ENCODE results near the gene PRKAR1B. TPM values are rescaled to one million over a fixed set of nuclear protein-coding genes. Genes with fewer than 3 reads are reported as not detected.

Gene PRKAR1B
- polyA plus RNA-seq, 1 of the 3 experiments (the other 2 are of a cell fraction), result 63.7 TPM

GRCh38 chr7:557558-557881 lies 169.6 kb downstream of the PRKAR1B start:
- Histone ChIP-seq H3K27ac (ENCODE audit: low read depth in 2 of 2, low read length in 1 of 2) (no peak overlapping the region), H3K4me2 (no peak overlapping the region), H3K79me2 (ENCODE audit: insufficient read depth) (no peaks in the 10 kb centered on the region), H3K36me3 (replicated peaks in 1 of 2; ENCODE audit: control insufficient read depth in 1 of 2, insufficient read depth in 2 of 2, low read length in 1 of 2) (no peaks in the 10 kb centered on the region), H2AFZ (ENCODE audit: low read depth) (no peak overlapping the region), H4K20me1 (ENCODE audit: insufficient read depth) (no peaks in the 10 kb centered on the region), H3K9me2 (no peaks in the 10 kb centered on the region), H3F3A (replicated peaks; ENCODE audit: insufficient read depth) (no peaks in the 10 kb centered on the region), H3K9ac (no peak overlapping the region), H3K4me3 (ENCODE audit: low read depth in 2 of 2, low read length in 1 of 2) (no peak overlapping the region), H3K9me3 (no peaks in the 10 kb centered on the region), H3K27me3 (ENCODE audit: insufficient read depth) (no peaks in the 10 kb centered on the region), H3K4me1 (ENCODE audit: control insufficient read depth in 1 of 2, insufficient read depth in 2 of 2, low read depth in 1 of 2, low read length in 1 of 2) (no peaks in the 10 kb centered on the region)
- ChIA-PET POLR2A (no interaction called here), CTCF (no interaction called here)
- DNase-seq, result no peak
- WGBS (ENCODE audit: low lambda C conversion rate), result 96% methylated on average over 11 of the region's 12 CpGs
- TF ChIP-seq POLR2AphosphoS5 (IDR thresholded peaks at IDR 0.05; ENCODE audit: low read depth, low read length) (no peak), ZBTB33 (IDR thresholded peaks at IDR 0.05; ENCODE audit: borderline replicate concordance, low read depth) (no peak), TAF1 (IDR thresholded peaks at IDR 0.05; ENCODE audit: borderline replicate concordance, low read depth, low read length) (no peak), EZH2phosphoT487 (IDR thresholded peaks at IDR 0.05; ENCODE audit: borderline replicate concordance, low read depth) (no peak), USF1 (IDR thresholded peaks at IDR 0.05; ENCODE audit: borderline replicate concordance, low read depth) (no peak), RCOR1 (IDR thresholded peaks at IDR 0.05; ENCODE audit: low read length) (no peak), REST (IDR thresholded peaks at IDR 0.05; ENCODE audit: low read depth, low read length) (no peak)

GRCh38 chr7:556837-557557 lies 170.1 kb downstream of the PRKAR1B start:
- CTCF ChIA-PET, result no interaction called here

More at GRCh38 chr7:556837-557557, 170.1 kb downstream of the PRKAR1B start:
- Histone ChIP-seq H3K79me2 (ENCODE audit: insufficient read depth) (no peaks in the 10 kb centered on the region), H3K27ac (ENCODE audit: low read depth in 2 of 2, low read length in 1 of 2) (no peak overlapping the region), H3K36me3 (replicated peaks in 1 of 2; ENCODE audit: control insufficient read depth in 1 of 2, insufficient read depth in 2 of 2, low read length in 1 of 2) (no peaks in the 10 kb centered on the region), H3K9me2 (no peaks in the 10 kb centered on the region), H3F3A (replicated peaks; ENCODE audit: insufficient read depth) (no peaks in the 10 kb centered on the region), H3K4me2 (no peak overlapping the region), H3K4me3 (ENCODE audit: low read depth in 2 of 2, low read length in 1 of 2) (no peak overlapping the region), H3K9me3 (no peaks in the 10 kb centered on the region), H3K4me1 (ENCODE audit: control insufficient read depth in 1 of 2, insufficient read depth in 2 of 2, low read depth in 1 of 2, low read length in 1 of 2) (no peaks in the 10 kb centered on the region), H2AFZ (ENCODE audit: low read depth) (no peak overlapping the region), H3K9ac (no peak overlapping the region), H3K27me3 (ENCODE audit: insufficient read depth) (no peaks in the 10 kb centered on the region), H4K20me1 (ENCODE audit: insufficient read depth) (no peaks in the 10 kb centered on the region)
- POLR2A ChIA-PET, result no interaction called here
- WGBS (ENCODE audit: low lambda C conversion rate), result 95% methylated on average over 32 of the region's 32 CpGs
- no peak for DNase-seq
- TF ChIP-seq RCOR1 (IDR thresholded peaks at IDR 0.05; ENCODE audit: low read length) (no peak), CHD2 (IDR thresholded peaks at IDR 0.05; ENCODE audit: low read length, partially characterized antibody) (no peak), ZBTB33 (IDR thresholded peaks at IDR 0.05; ENCODE audit: borderline replicate concordance, low read depth) (no peak), GABPA (IDR thresholded peaks at IDR 0.05; ENCODE audit: low read depth) (no peak), FOXJ3 (CRISPR knock-in tag; IDR thresholded peaks at IDR 0.05) (no peak), TCF12 (IDR thresholded peaks at IDR 0.05) (no peak), MXI1 (IDR thresholded peaks at IDR 0.05; ENCODE audit: low read depth, low read length) (no peak), FOXM1 (IDR thresholded peaks at IDR 0.05; ENCODE audit: low read depth) (no peak), FOSL2 (IDR thresholded peaks at IDR 0.05; ENCODE audit: borderline replicate concordance, low read depth) (no peak), JUND (IDR thresholded peaks at IDR 0.05) (no peak), RAD21 (IDR thresholded peaks at IDR 0.05; ENCODE audit: low read length) (no peak)
